Stimulated activated CD8-positive, alpha-beta memory T cell treated with anti-CD3 and anti-CD28 coated beads, Interleukin-12 subunit alpha, Interleukin-12 subunit beta, amount 100 ng/mL, for 24 hours (primary cell): ENCODE measurements around the gene GAS6.

Source experiments
- DNase-seq: peaks from one replicate; pipeline ENCODE4 v3.0.0-alpha.2; 2020; ENCODE audit errors: extremely low read depth

GAS6 gene

DNA sequence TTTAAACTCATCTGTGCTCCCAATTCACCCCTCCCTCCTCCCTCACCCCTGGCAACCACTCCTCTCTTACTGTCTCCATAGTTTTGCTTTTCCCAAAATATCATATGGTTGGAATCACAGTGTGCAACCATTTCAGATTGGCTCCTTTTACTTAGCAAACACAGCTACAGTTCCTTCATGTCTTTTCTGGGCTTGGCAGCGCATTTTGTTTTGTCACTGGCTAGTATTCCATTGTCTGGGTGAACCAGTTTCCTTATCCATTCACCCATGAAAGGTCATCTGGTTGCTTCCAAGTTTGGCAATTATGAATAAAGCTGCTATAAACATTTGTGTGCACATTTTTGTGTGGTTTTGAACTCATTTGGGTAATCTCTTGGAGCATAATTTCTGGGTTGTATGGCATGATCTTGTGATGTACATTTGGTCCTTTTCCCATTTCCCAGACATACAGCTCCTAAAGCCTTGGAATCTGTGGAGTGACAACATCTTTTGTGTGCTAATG lies 23.9 kb upstream of the GAS6 start:
- DNase-seq = no peak

DNA sequence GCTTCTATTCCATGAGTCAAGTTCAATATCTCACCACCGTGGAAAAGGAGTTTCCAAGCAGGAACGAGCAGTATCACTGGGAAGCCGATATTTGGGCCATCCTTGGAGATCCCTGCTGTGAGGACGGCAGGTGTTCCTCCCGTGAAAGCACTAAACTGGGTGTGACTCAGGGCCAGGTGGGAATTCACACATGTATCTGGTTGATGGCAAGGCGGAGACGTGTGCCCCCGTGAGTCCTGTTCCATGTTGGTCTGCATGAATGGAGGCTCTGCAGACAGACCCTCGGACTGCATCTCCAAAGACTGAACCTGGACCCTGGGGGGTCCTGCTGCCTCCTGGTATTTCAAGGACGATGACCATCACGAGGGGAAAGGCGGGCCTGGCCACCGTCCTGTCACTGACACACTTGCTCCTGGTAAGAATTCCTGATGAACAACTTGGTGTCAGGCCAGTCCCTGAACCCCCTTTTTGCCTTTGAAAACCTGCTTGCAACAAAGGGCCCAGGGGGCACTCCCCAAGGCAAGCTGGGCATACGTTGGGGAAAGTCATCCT lies 22.8 kb upstream of the GAS6 start:
- no peak for DNase-seq

DNA sequence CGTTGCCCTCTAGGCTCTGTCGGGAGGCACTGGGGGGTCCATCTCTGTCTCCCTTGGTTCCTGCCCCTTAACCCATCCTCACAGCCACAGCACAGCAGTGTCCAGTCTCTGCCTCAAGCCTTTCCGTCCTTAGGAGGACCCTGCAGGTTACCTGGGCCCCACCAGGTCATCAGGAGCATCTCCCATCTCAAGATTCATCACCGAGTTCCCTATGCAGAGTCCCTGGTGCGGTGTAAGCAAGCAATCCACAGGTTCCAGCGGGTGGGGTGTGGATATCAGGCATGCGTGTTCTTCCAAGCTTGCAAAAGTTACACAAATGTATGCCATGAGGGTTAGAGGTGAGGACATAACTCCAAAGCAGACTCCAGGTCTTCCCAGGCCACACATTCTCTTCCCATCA lies 20.9 kb upstream of the GAS6 start:
- DNase-seq = no peak

DNA sequence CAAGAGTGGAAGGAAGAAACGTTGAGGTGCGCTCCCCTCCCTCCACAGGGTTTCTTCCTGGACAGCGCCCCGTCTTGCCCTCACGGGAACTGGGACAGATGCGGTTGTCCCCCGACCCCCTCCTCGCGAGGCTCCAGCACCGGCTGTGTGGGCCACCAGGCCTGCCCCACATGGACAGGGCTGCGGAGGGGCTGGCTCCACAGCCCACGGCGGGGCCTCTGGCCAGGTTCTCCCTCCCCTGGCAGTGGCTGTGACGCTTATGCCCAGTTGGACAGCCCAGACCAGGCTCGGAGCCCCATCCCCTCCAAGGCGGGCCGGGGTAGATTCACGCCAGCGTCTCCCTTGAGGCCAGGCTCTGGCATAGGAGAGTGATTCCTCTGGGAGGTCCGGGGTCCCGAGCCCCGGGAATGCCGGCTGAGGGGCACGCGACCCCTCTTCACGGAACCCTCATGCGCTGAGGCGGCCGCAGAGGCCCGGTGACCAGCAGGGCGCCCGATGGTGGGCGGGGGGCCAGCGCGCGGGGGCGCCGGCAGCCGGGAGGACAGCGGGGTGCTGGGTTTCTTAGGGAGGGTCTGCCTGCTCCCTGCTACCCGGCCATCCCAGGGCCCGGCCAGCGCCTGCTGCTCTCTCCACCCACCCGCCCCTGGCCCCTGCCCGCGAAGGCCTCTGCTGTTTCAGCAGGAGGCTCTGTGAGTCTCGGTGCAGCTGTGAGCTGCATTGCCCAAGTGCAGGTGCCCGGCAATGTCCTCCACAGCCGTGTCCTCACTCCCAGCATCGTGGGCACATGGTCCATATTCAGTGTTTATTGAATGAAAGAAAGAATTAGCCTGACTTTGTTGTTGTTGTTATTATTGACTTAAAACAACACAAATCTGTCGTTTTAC lies 20.3 kb upstream of the GAS6 start:
- no peak for DNase-seq

DNA sequence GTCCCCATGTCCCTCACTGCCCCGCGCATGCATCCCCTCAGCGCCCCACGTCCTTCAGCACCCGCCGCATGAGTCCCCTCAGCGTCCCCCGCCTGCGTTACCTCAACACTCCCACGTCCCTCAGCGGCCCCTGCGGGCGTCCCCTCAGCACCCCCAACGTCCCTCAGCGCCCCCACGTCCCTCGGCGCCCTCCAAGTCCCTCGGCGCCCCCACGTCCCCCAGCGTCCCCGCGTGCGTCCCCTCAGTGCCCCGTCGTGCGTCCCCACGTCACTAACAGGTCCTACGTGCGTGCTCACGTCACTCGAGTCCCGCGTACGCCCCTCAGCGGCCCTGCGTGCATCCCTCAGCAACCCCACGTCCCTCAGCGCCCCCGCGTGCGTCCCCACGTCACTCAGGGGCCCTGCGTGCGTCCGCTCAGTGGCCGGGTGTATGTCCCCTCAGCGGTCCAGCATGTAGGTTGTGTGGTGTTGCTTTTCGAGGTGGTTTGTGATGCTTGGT lies 19.5 kb upstream of the GAS6 start:
- no peak for DNase-seq

DNA sequence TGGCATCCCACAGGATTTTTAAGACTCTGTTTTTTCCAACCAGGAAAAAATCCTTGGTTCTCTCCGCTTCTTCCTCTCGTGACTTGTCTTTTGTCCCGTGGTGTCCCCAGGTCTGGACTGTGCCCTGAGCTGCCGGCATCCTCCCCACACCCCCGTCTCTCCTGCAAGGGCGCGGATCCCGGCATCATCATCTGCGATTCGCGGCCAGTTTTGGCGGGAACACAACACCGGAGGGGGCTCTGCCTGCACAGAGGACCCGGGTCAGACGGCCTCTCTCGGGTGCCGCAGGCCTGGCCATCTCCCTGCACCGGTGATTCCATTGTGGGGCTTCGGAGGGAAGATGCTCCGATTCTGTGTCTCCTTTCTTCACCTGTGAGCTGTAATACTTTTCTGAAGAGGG lies 18.8 kb upstream of the GAS6 start:
- DNase-seq = no peak

DNA sequence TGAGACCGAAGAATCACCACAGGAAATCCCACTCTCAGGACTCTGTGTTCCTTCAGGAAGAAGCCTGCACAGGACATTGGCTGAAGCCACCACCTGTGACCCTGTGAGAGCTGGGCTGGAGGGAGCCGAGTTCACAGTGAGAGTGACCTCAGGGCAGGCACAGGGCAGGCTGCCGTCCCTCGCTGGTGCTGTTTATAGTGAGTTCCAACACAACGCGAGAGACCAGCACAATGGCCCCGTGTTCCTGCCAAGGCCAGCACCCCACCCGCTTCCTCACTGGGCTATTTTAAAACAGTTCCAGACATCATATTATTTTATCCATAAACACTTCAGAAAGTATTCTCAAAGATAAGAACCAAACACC lies 18.4 kb upstream of the GAS6 start:
- DNase-seq = no peak

DNA sequence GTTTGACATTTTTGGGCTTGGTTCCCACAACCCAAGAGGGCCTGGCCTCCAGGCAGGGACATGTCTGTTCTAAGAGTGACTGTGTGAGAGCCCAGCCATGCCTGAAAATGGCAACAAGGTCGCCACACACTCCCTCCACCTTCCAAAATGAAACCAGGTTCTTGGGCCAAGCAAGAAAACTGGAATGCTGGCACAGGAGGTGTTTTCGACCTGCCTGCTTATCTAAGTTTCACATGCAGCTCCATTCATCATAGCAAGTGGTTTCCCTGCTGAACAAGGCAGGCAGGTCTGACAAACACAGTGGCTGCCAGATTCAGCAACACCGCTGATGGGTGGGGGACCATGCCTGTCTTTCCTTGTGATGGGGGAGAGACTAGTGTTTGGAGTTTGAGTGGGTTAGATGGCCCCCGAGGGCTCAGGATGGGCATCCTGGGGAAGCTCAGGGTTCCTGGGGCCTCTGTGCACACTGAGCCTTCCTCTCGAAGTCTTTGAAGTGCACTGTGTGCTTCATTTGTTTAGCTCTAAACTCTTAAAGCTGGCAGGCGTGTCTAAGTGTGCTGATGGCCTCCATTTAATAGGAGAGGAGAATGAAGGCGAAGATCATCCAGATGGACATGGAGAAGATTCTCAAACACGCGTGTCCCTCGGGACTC lies 17.9 kb upstream of the GAS6 start:
- no peak for DNase-seq

DNA sequence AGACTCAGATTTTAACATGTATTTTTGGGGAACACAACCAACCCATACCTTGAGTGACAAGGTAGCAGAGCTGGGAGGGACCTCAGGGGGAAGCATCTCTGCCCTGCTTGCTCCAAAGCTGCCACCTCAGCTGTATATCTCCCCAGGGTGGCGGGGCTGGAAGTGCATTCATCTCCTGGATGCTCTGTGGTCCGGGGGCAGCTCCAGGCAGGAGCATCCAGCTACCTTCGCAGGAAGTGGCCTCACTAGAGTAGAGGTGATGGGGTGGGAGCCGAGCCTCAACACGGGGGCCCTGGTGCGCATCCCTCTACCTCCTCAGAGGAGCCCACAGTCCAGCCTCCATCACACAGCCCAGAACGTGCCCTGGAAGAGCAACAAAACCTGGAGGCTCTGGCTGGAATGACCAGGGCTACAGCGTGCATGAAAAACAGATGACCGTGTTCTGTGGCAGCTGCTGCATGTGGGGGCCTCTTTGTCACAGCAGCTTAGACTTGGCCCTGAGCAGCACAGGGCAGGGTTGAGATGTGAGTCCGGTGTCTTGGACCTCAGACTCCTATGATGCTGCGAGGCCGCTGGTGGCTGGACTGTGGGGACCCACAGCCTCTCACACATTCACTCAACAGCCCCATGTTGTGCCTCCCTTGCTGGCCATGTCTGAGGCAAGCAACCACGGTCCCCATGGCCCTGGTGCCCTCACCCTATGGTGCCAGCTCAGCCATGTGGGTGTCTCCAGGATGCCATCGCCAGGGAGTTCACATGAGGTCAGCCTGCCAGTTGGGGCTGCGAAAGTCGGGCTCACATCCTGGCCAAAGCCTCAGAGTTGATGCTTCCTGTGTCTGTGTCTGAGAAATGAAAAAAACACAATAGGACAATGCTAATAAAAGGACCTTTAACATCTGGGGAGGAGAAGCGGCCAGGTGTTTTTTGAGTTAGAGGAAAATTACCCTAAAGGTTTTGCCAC lies 17.1 kb upstream of the GAS6 start:
- DNase-seq = no peak

DNA sequence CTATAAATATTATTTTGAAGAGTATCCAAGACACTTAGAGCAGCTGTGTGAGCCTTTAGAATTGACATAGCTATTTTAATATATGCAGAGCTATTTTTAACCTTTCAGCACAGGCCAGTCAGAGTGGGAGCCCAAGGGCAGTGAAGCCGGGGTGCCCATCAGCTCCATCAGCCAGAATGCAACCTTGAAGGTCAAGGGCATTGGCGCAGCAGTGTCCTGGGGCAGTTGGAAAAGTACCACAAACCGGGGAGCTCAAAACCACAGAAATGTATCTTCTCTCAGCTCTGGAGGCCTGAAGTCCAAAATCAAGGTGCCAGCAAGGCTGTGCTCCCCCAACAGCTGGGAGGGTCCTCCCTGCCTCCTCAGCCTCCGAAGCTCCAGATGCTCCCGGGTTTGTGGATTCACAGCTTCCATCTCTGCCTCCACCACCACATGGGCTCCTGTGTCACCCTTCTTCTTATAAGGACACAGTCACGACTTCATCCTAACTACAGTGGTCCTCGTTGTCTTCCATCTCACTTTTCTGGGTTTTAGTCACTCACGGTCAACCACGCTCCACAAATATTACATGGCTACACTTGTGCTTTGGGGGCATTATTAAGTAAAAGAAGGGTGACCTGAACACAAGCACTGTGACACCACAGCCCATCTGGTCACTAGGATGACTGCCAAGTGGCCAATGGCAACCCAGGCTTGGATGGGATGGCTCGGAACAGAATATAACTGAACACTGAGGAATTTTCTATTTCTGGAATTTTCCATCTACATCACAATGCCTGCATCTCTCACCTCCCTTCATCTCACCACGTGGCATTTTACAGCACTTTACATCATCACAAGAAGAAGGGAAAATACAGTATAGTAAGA lies 15.9 kb upstream of the GAS6 start:
- DNase-seq = no peak

DNA sequence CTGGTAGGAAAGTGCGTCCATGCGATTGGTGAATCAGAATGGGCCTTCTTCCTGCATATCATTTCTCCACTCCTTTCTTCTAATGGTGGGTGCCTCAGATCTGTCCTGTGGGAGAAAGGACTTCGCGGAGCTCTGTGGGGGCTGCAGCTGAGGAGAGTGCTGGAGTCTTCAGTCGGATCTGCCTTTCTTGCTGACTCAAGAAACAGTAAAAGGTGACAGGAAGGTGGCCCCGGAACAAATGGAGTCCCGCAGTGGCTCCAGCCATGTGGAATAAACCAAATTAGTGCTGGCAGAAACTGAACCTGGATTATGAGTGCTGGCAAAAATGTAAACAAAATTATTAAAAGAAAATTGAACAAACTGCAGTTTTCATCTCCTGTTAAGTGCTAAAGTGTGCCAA lies 15.1 kb upstream of the GAS6 start:
- DNase-seq = no peak

DNA sequence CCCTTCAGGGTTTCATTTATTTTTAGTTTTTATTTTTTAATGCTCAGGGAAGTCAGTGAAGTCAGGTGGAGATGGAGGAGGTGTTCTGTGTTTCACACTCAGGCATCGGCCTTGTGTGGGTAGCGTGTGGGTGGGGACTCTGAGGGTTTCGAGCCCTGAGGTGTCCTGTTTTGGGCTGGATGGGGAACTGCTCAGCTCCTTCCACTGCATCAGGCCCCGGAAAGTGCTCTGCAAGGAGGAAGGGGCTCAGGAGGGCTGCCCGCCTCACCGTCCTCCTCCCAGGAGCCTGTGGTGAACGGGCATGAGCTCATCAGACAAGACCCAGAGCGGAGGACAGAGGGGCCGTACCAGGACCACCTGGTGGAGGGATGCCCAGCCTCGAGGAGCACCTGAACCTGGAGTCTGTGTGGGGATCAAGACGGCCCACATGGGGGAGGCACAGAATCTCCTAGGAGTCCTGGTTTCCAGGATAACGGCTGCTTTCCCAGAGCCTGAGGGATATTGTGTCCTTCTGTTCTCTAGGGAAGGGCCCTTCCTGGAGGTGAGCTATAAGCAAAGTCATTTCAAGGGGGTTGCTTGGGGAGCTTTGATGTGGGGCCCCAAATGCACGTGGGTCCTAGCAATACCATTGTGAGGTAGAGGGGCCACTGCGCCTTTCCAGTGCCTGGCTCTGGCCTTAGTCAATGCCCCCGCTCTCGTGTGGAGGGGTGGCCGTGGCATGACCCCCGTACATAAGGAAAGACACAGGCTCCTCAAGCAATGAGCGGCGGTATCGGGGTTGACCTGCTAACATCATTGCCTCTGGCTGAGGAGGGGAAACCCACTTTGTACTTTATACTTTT lies 13.5 kb upstream of the GAS6 start:
- no peak for DNase-seq

DNA sequence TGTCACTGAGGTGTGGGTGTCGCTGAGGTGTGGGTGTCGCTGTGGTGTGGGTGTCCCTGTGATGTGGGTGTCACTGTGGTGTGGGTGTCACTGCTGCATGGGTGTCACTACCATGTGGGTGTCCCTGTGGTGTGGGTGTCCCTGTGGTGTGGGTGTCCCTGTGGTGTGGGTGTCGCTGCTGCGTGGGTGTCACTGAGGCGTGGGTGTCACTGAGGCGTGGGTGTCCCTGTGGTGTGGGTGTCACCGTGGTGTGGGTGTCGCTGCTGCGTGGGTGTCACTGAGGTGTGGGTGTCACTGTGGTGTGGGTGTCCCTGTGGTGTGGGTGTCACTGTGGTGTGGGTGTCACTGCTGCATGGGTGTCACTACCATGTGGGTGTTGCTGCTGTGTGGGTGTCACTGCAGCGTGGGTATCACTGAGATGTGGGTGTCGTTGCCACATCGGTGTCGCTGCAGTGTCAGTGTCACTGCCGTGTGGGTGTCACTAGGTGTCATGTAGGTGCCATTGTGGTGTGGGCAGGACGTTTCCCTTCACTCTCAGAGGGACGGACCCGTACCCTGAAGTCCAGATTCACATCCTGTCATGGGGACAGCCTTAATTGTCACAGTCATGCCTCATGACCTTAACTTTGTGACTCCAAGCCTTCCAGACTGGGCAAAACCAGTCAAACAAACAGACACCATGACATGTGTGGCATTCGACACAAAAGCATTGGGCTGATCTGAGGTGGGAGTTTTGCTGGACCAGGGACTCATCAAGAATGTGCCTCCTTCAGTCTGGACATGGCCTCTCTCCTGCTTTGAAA lies 12.7 kb upstream of the GAS6 start:
- DNase-seq = no peak

DNA sequence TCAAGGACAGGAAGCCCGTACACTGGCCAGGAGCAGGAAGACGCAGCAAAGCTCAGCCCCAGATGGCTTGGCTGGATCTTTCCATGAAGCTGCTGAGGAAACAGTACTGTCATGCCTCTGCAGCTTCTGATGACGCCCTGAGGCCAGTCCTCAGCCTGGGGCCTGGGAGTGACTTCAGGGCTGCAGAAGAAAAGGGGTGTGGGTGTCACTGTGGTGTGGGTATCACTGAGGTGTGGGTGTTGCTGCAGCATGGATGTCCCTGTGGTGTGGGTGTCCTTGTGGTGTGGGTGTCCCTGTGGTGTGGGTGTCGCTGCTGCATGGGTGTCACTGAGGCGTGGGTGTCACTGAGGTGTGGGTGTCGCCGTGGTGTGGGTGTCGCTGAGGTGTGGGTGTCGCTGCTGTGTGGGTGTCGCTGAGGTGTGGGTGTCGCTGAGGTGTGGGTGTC lies 12.0 kb upstream of the GAS6 start:
- DNase-seq = no peak

DNA sequence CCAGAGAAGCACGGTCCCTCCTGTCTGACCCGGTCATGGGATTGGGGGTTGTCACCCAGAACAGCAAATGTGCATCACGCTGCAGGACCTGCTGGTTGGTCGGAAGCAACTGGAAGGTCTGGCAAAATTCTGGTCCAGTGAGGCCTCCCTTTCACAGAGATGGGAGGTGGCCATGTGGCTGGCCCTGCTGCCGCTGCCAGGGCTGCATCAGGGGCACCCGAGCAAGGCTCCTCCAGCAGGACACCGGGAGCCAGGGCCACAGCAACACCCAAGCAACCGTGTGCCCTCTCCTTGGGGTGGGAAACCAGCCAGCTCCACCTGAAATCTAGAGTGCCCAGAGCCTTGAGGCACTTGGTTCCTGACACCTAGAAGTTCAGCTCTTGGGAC lies 11.5 kb upstream of the GAS6 start:
- no peak for DNase-seq

DNA sequence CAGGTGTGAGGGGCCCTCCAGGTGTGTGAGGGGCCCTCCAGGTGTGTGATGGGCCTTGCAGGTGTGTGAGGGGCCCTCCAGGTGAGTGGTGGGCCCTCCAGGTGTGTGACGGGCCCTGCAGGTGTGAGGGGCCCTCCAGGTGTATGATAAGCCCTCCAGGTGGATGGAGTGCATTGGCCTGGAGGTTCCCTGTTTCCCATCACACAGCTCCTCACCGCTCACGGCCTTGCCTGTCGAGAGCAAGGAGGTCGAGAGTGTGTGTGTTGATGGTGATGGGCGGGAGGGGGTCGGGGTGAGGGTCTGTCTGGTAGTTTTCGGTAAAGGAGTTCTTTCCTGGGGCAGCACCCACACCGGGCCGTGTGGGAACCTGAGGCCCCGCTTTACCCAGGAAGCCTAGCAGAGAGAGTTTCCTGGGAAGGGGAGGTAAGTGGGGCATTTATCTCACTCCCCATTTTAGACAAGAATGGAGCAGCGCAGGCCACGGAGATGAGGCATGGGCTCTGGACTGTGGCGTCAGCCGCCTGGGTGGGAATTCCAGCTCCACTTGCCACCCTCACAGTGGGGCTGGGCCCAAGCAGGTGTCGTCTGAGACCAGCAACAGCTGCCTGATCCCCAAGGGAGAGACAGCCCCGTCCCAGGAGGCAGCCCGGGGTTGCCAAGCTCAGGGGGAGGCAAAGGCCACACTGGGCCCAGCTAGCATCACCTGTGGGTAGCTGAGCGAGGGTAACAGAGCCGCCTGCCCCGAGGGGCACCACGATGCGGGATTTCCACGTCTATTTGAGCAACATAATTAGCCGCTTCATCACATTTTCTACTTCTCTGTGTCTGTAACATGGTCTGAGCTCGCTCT lies 10.9 kb upstream of the GAS6 start:
- no peak for DNase-seq

DNA sequence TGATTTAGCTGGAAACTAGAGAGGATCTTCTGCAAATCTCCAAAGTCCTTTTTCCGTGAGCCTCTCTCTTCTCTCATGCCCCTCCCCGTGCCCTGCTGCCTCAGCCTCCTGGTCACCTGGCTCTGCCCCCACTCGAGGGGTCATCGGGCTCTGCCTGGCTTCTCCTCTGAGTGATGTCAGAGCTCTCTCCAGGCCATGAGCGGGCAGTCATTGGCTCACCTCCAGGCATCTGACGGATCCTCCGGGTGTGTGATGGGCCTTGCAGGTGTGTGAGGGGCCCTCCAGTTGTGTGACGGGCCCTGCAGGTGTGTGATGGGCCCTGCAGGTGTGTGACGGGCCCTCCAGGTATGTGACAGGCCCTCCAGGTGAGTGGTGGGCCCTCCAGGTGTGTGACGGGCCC lies 10.3 kb upstream of the GAS6 start:
- DNase-seq = no peak

DNA sequence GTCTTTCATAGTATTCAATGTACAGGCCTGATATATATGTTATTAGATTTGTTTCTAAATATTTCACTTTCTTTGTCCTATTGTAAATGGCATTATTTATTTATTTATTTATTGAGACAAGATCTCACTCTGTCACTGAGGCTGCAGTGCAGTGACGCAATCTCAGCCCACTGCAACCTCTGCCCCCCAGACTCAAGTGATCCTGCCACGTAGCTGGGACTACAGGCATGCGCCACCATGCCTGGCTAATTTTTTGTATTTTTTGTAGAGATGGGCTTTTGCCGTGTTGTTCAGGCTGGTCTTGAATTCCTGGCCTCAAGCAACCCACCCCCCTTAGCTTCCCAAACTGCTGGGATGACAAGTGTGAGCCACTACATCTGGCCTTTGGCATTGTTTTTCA lies 5.4 kb upstream of the GAS6 start:
- DNase-seq = no peak
